H9 (cell line): ENCODE data around the gene HMGA1. TPM values are rescaled to one million over a fixed set of nuclear protein-coding genes. Genes with fewer than 3 reads are reported as not detected.

Source experiments
- DNase-seq: peaks from one replicate; pipeline ENCODE4 v3.0.0-alpha.2; 2017
- H2AFZ ChIP-seq: one replicate; pipeline ENCODE4 v1.6.1; 2013; ENCODE audit warnings: mild to moderate bottlenecking, low read length, control low read depth, moderate library complexity
- H2AK5ac ChIP-seq: 2 replicates; pipeline ENCODE4 v1.6.1; 2013; ENCODE audit warnings: low read length, control low read depth, mixed read lengths; ENCODE audit not compliant: insufficient read length
- H2BK120ac ChIP-seq: one replicate; pipeline ENCODE4 v1.6.1; 2013; ENCODE audit warnings: low read depth, mild to moderate bottlenecking, low read length, control low read depth, inconsistent platforms; ENCODE audit not compliant: poor library complexity, severe bottlenecking
- H2BK12ac ChIP-seq: 2 replicates; pipeline ENCODE4 v1.6.1; 2013; ENCODE audit warnings: low read length, control low read depth, mixed read lengths, low read depth; ENCODE audit not compliant: insufficient read length
- H2BK15ac ChIP-seq: 2 replicates; pipeline ENCODE4 v1.6.1; 2013; ENCODE audit warnings: low read depth, low read length, control low read depth
- H2BK20ac ChIP-seq: one replicate; pipeline ENCODE4 v1.6.1; 2013; ENCODE audit warnings: low read depth, mild to moderate bottlenecking, low read length, control low read depth, inconsistent platforms; ENCODE audit not compliant: poor library complexity, severe bottlenecking
- H2BK5ac ChIP-seq: 2 replicates; pipeline ENCODE4 v1.6.1; 2013; ENCODE audit warnings: low read length, control low read depth, mixed read lengths; ENCODE audit not compliant: insufficient read length
- H3K14ac ChIP-seq: 2 replicates; pipeline ENCODE4 v1.6.1; 2013; ENCODE audit warnings: low read length, control low read depth; ENCODE audit not compliant: insufficient read depth
- H3K18ac ChIP-seq: 2 replicates; pipeline ENCODE4 v1.6.1; 2013; ENCODE audit warnings: low read depth, mild to moderate bottlenecking, mixed read lengths, low read length, control low read depth; ENCODE audit not compliant: insufficient read length
- H3K23ac ChIP-seq: 2 replicates; pipeline ENCODE4 v1.6.1; 2013; ENCODE audit warnings: low read length, control low read depth, mixed read lengths, low read depth; ENCODE audit not compliant: insufficient read length
- H3K23me2 ChIP-seq: 2 replicates; pipeline ENCODE4 v1.6.1; 2013; ENCODE audit warnings: low read depth, mild to moderate bottlenecking, mixed read lengths, low read length, control low read depth; ENCODE audit not compliant: insufficient read length, poor library complexity, severe bottlenecking
- H3K27ac ChIP-seq: 2 replicates; pipeline ENCODE4 v1.5.1; 2013; ENCODE audit warnings: low read length, control low read depth, mixed read lengths, low read depth; ENCODE audit not compliant: insufficient read length
- H3K27me3 ChIP-seq: 2 replicates; pipeline ENCODE4 v1.6.1; 2013; ENCODE audit warnings: low read length, control low read depth, inconsistent platforms; ENCODE audit not compliant: insufficient read depth
- H3K4ac ChIP-seq: 2 replicates; pipeline ENCODE4 v1.6.1; 2013; ENCODE audit warnings: low read depth, mild to moderate bottlenecking, control low read depth, inconsistent platforms, low read length, moderate library complexity
- H3K4me1 ChIP-seq: 2 replicates; pipeline ENCODE4 v1.6.1; 2013; ENCODE audit warnings: low read length, control low read depth, inconsistent platforms; ENCODE audit not compliant: insufficient read depth
- H3K4me2 ChIP-seq: 2 replicates; pipeline ENCODE4 v1.6.1; 2013; ENCODE audit warnings: low read length, control low read depth, mixed read lengths; ENCODE audit not compliant: insufficient read length, insufficient read depth
- H3K56ac ChIP-seq: 2 replicates; pipeline ENCODE4 v1.6.1; 2013; ENCODE audit warnings: low read depth, mild to moderate bottlenecking, mixed read lengths, low read length, control low read depth; ENCODE audit not compliant: insufficient read length
- H3K79me1 ChIP-seq: 2 replicates; pipeline ENCODE4 v1.6.1; 2013; ENCODE audit warnings: low read depth, mild to moderate bottlenecking, moderate library complexity, low read length, control low read depth, inconsistent platforms; ENCODE audit not compliant: insufficient read depth, poor library complexity, severe bottlenecking
- H3K79me2 ChIP-seq: 2 replicates; pipeline ENCODE4 v1.6.1; 2013; ENCODE audit warnings: low read length, control low read depth, inconsistent platforms; ENCODE audit not compliant: insufficient read depth
- H3K9ac ChIP-seq: 2 replicates; pipeline ENCODE4 v1.6.1; 2013; ENCODE audit warnings: low read length, control low read depth, mixed read lengths; ENCODE audit not compliant: insufficient read length; ENCODE audit errors: extremely low read depth
- H3K9me3 ChIP-seq: one replicate; pipeline ENCODE4 v1.6.1; 2013; ENCODE audit warnings: low read depth, low read length, inconsistent platforms; ENCODE audit not compliant: control insufficient read depth
- H3T11ph ChIP-seq: one replicate; pipeline ENCODE4 v1.6.1; 2013; ENCODE audit warnings: mild to moderate bottlenecking, low read length, control low read depth, inconsistent platforms
- H4K20me1 ChIP-seq: one replicate; pipeline ENCODE4 v1.6.1; 2013; ENCODE audit not compliant: control insufficient read depth, insufficient read length, insufficient read depth
- H4K5ac ChIP-seq: 2 replicates; pipeline ENCODE4 v1.6.1; 2013; ENCODE audit warnings: low read depth, mild to moderate bottlenecking, mixed read lengths, low read length, control low read depth; ENCODE audit not compliant: insufficient read length
- H4K8ac ChIP-seq: replicated peaks from 2 replicates; pipeline ENCODE4 v1.6.1; 2013; ENCODE audit warnings: low read length, control low read depth, mixed read lengths, low read depth; ENCODE audit not compliant: insufficient read length
- H4K91ac ChIP-seq: 2 replicates; pipeline ENCODE4 v1.6.1; 2013; ENCODE audit warnings: low read depth, mild to moderate bottlenecking, moderate library complexity, mixed read lengths, low read length, control low read depth; ENCODE audit not compliant: insufficient read length
- H3K27ac Mint-ChIP-seq, 3 experiments: 2 replicates in 2 of 3; 3 replicates in 1 of 3; pipeline ENCODE4 v1.8.0; 2020 to 2021; ENCODE audit warnings: mixed read lengths in 3 of 3, mild to moderate bottlenecking in 1 of 3, moderate library complexity in 1 of 3
- H3K27me3 Mint-ChIP-seq: 2 replicates; pipeline ENCODE4 v1.8.0; 2021; ENCODE audit warnings: low read depth, mild to moderate bottlenecking, moderate library complexity, mixed read lengths
- H3K36me3 Mint-ChIP-seq, 3 experiments: 2 replicates in 2 of 3; 3 replicates in 1 of 3; pipeline ENCODE4 v1.8.0; 2020 to 2021; ENCODE audit warnings: low read depth in 3 of 3, mixed read lengths in 3 of 3; ENCODE audit not compliant: insufficient read depth in 1 of 3
- H3K4me1 Mint-ChIP-seq, 2 experiments: 2 replicates each; pipeline ENCODE4 v1.8.0; 2020; ENCODE audit warnings: mixed read lengths in 2 of 2
- H3K4me3 Mint-ChIP-seq, 2 experiments: 2 replicates in 1 of 2; 3 replicates in 1 of 2; pipeline ENCODE4 v1.8.0; 2020 to 2021; ENCODE audit warnings: mild to moderate bottlenecking in 2 of 2, mixed read lengths in 2 of 2, moderate library complexity in 1 of 2
- H3K9me3 Mint-ChIP-seq, 2 experiments: 2 replicates in 1 of 2; 3 replicates in 1 of 2; pipeline ENCODE4 v1.8.0; 2020; ENCODE audit warnings: mild to moderate bottlenecking in 2 of 2, mixed read lengths in 2 of 2, moderate library complexity in 1 of 2
- CTCF ChIP-seq: fragments of 200-600 bp; sonication (generic); conservative IDR thresholded peaks from 3 replicates; pipeline ENCODE4 v1.8.0; 2021; ENCODE audit warnings: antibody characterized with exemption, mild to moderate bottlenecking
- WGBS: extraction: QIAGEN DNeasy Blood & Tissue Kit; methylation state at CpG from one replicate; pipeline ENCODE4 v1.1.7; 2013; ENCODE audit warnings: missing lambda C conversion rate, low lambda C conversion rate, mixed read lengths; ENCODE audit not compliant: insufficient read length; ENCODE audit errors: extremely low coverage; 5-methylcytosine and 5-hydroxymethylcytosine counted together
- total RNA-seq: library from RNA; stranded (reverse); gene quantifications from 2 replicates; pipeline ENCODE4 v1.2.1, GENCODE V29; 2021

HMGA1 gene
- total RNA-seq, 1 experiment from 2014 or later = 2,116 TPM

GRCh38 chr6:34281702-34282334 lies 45.1 kb downstream of the HMGA1 start:
- WGBS = no CpG with 5 or more reads among the region's 6 CpGs
- Histone ChIP-seq H2AFZ (no peak overlapping the region), H3K9ac (no peak overlapping the region), H2BK20ac (no peak overlapping the region), H3K4me2 (no peak overlapping the region), H3K56ac (no peak overlapping the region), H4K91ac (no peak overlapping the region), H3K79me1 (no peaks in the 10 kb centered on the region), H4K5ac (no peak overlapping the region), H3K14ac (no peak overlapping the region), H3K4me1 (no peaks in the 10 kb centered on the region), H4K8ac (no peak overlapping the region), H3K79me2 (no peaks in the 10 kb centered on the region), H2BK5ac (no peak overlapping the region), H3K27me3 (no peaks in the 10 kb centered on the region), H4K20me1 (no peaks in the 10 kb centered on the region), H3K18ac (no peak overlapping the region), H2AK5ac (no peak overlapping the region), H2BK15ac (no peak overlapping the region), H3K4ac (no peak overlapping the region), H2BK12ac (no peak overlapping the region), H2BK120ac (no peak overlapping the region), H3T11ph (no peak overlapping the region), H3K27ac (no peak overlapping the region), H3K9me3 (no peaks in the 10 kb centered on the region), H3K23ac (no peak overlapping the region), H3K23me2 (no peaks in the 10 kb centered on the region)
- peaks cover 0 to 22% (median 6%) of the 10 kb centered on the region in 3 experiments; a peak in 5 of 7 replicates for H3K36me3 Mint-ChIP-seq
- no peaks in the 10 kb centered on the region for H3K9me3 Mint-ChIP-seq
- peaks cover 0 to 7% of the 10 kb centered on the region in 2 experiments; a peak in 2 of 4 replicates for H3K4me1 Mint-ChIP-seq
- no peaks in the 10 kb centered on the region; the same call in 1 of the 2 replicates for H3K27me3 Mint-ChIP-seq
- H3K27ac Mint-ChIP-seq = no peak overlapping the region
- TF ChIP-seq CTCF = no peak
- DNase-seq = no peak
- H3K4me3 Mint-ChIP-seq = no peak overlapping the region
